HG02571 (cell line): ENCODE measurements around the gene TMCC2.
A peak's percentile ranks its signal among the peaks of the same experiment; 100 is the strongest.
"Not testable (repeated sequence)": the region's sequence is repeated elsewhere in the genome, so short reads cannot be mapped to it uniquely, and the experiment has no call there.

Source experiments
- ATAC-seq: cut with Tn5 transposase; IDR thresholded peaks from one replicate; pipeline ENCODE4 v1.9.1; 2021; ENCODE audit warnings: mild to moderate bottlenecking, moderate library complexity; ENCODE audit not compliant: unreplicated experiment

TMCC2 gene

GRCh38 chr1:205275916-205276688, 48.4 kb downstream of the TMCC2 start:
- no peak for ATAC-seq

- ATAC-seq, result no peak
Observed at GRCh38 chr1:205276689-205277065, 48.9 kb downstream of the TMCC2 start.

- ATAC-seq, result no peak
Observed at GRCh38 chr1:205279986-205280385, 52.2 kb downstream of the TMCC2 start.

- not testable (repeated sequence) for ATAC-seq
Observed at GRCh38 chr1:205280666-205281395, 53.1 kb downstream of the TMCC2 start.

- no peak for ATAC-seq
Observed at GRCh38 chr1:205283270-205284147, 55.8 kb downstream of the TMCC2 start.

GRCh38 chr1:205284420-205285144, 56.8 kb downstream of the TMCC2 start:
- no peak for ATAC-seq

GRCh38 chr1:205285381-205286101, 57.8 kb downstream of the TMCC2 start:
- ATAC-seq, result peak; percentile 31

GRCh38 chr1:205286335-205286950, 58.7 kb downstream of the TMCC2 start:
- ATAC-seq, result peak; percentile 29

- ATAC-seq, result no peak
Observed at GRCh38 chr1:205287076-205287475, 59.3 kb downstream of the TMCC2 start.

GRCh38 chr1:205287767-205288559, 60.2 kb downstream of the TMCC2 start:
- ATAC-seq, result peak; percentile 77

- no peak for ATAC-seq
Observed at GRCh38 chr1:205291596-205291995, 63.9 kb downstream of the TMCC2 start.

GRCh38 chr1:205293350-205294074, 65.8 kb downstream of the TMCC2 start:
- no peak for ATAC-seq

- ATAC-seq, result no peak
Observed at GRCh38 chr1:205294175-205294917, 66.6 kb downstream of the TMCC2 start.

- no peak for ATAC-seq
Observed at GRCh38 chr1:205294934-205295333, 67.2 kb downstream of the TMCC2 start.

- no peak for ATAC-seq
Observed at GRCh38 chr1:205296154-205296553, 68.4 kb downstream of the TMCC2 start.

GRCh38 chr1:205297546-205298177, 69.9 kb downstream of the TMCC2 start:
- ATAC-seq, result not testable (repeated sequence)
